H1 (cell line): ENCODE measurements around the gene EPHA4. TPM values are rescaled to one million over a fixed set of nuclear protein-coding genes. Genes with fewer than 3 reads are reported as not detected.

Source experiments
- CTCF ChIA-PET: fragments of 300-600 bp; sonication (Branson Sonifier 250); formaldehyde crosslinking; loops from one replicate; lab custom pipeline; 2021; ENCODE audit not compliant: partially characterized antibody; lab: Charles Lee
- POLR2A ChIA-PET: fragments of 300-600 bp; sonication (Branson Sonifier 250); formaldehyde crosslinking; loops from one replicate; lab custom pipeline; 2021; ENCODE audit warnings: inconsistent platforms; ENCODE audit not compliant: partially characterized antibody; lab: Charles Lee
- DNase-seq, 2 experiments: peaks; one replicate each; pipeline versions ENCODE4 v3.0.0 to v3.0.0-alpha.2; 2010 to 2022; ENCODE audit warnings: low spot score in 2 of 2, low read depth in 1 of 2, mixed read lengths in 1 of 2
- FAIRE-seq: peaks from 2 replicates; lab custom pipeline; 2011; peaks lifted over from hg19 to GRCh38; lab: Jason Lieb, UNC
- H2AFZ ChIP-seq: 2 replicates; pipeline ENCODE4 v1.8.1; 2012; ENCODE audit warnings: low read length, inconsistent platforms
- H2AK5ac ChIP-seq: 2 replicates; pipeline ENCODE4 v1.6.1; 2013; ENCODE audit warnings: low read depth, low read length
- H2BK120ac ChIP-seq: replicated peaks from 2 replicates; pipeline ENCODE3; 2013; ENCODE audit warnings: low read depth, low read length, inconsistent platforms
- H2BK12ac ChIP-seq: 2 replicates; pipeline ENCODE4 v1.6.1; 2013; ENCODE audit warnings: low read depth, low read length
- H2BK15ac ChIP-seq: 2 replicates; pipeline ENCODE4 v1.6.1; 2013; ENCODE audit warnings: low read length
- H2BK20ac ChIP-seq: 2 replicates; pipeline ENCODE4 v1.6.1; 2013; ENCODE audit warnings: low read length
- H2BK5ac ChIP-seq: 2 replicates; pipeline ENCODE4 v1.6.1; 2013; ENCODE audit warnings: low read depth, low read length
- H3K14ac ChIP-seq: 2 replicates; pipeline ENCODE4 v1.6.1; 2013; ENCODE audit warnings: inconsistent platforms; ENCODE audit not compliant: insufficient read length
- H3K18ac ChIP-seq: 2 replicates; pipeline ENCODE4 v1.6.1; 2013; ENCODE audit warnings: low read length; ENCODE audit errors: extremely low read depth
- H3K23ac ChIP-seq: 2 replicates; pipeline ENCODE4 v1.6.1; 2013; ENCODE audit warnings: inconsistent platforms; ENCODE audit not compliant: insufficient read length
- H3K23me2 ChIP-seq: 2 replicates; pipeline ENCODE4 v1.6.1; 2013; ENCODE audit warnings: low read depth, low read length
- H3K27ac ChIP-seq: 2 replicates; pipeline ENCODE4 v1.6.1; 2011; ENCODE audit warnings: low read depth, low read length, inconsistent platforms
- H3K27me3 ChIP-seq, 4 experiments: replicated peaks in 1 of 4; 1 replicate in 1 of 4; 2 replicates in 3 of 4; pipeline versions ENCODE4 v1.6.1 to v1.8.1; 2011 to 2013; ENCODE audit warnings: low read length in 3 of 4, mild to moderate bottlenecking in 3 of 4, inconsistent platforms in 2 of 4, mixed read lengths in 2 of 4, moderate library complexity in 1 of 4; ENCODE audit not compliant: control insufficient read depth in 3 of 4, insufficient read depth in 3 of 4; ENCODE audit errors: extremely low read depth in 1 of 4
- H3K36me3 ChIP-seq, 4 experiments: 2 replicates each; pipeline versions ENCODE4 v1.6.1 to v1.8.1; 2011 to 2013; ENCODE audit warnings: mild to moderate bottlenecking in 4 of 4, low read length in 3 of 4, moderate library complexity in 2 of 4, control low read depth in 1 of 4, inconsistent platforms in 1 of 4; ENCODE audit not compliant: insufficient read depth in 4 of 4, control insufficient read depth in 2 of 4
- H3K4ac ChIP-seq: replicated peaks from 2 replicates; pipeline ENCODE3; 2013; ENCODE audit warnings: low read length, low read depth, mixed read lengths, inconsistent platforms; ENCODE audit not compliant: insufficient read length
- H3K4me1 ChIP-seq, 4 experiments: replicated peaks in 1 of 4; 1 replicate in 1 of 4; 2 replicates in 3 of 4; pipeline versions ENCODE4 v1.6.1 to v1.8.1; 2011 to 2013; ENCODE audit warnings: low read length in 3 of 4, inconsistent platforms in 2 of 4, mixed read lengths in 1 of 4; ENCODE audit not compliant: insufficient read depth in 4 of 4, control insufficient read depth in 3 of 4
- H3K4me2 ChIP-seq, 2 experiments: 2 replicates each; pipeline versions ENCODE4 v1.6.1 to v1.8.1; 2011 to 2013; ENCODE audit warnings: low read depth in 2 of 2, low read length in 2 of 2, control low read depth in 1 of 2, inconsistent platforms in 1 of 2, mild to moderate bottlenecking in 1 of 2; ENCODE audit not compliant: insufficient read depth in 1 of 2
- H3K4me3 ChIP-seq, 4 experiments: fragments of 200-600, 300-600 bp in 1 of 4; sonication (generic), shearing (Covaris generic), sonication (Bioruptor Twin) in 1 of 4; 2 replicates each; pipeline versions ENCODE4 v1.5.1 to v1.8.1; 2011 to 2016; ENCODE audit warnings: low read length in 4 of 4, low read depth in 3 of 4, control low read depth in 2 of 4, inconsistent platforms in 2 of 4, mild to moderate bottlenecking in 2 of 4, mixed read lengths in 1 of 4, moderate library complexity in 1 of 4; ENCODE audit not compliant: insufficient read depth in 2 of 4; ENCODE audit errors: extremely low read depth in 1 of 4
- H3K56ac ChIP-seq: replicated peaks from 2 replicates; pipeline ENCODE3; 2013; ENCODE audit warnings: low read depth, mild to moderate bottlenecking, mixed read lengths, low read length, inconsistent platforms; ENCODE audit not compliant: insufficient read length
- H3K79me1 ChIP-seq: 2 replicates; pipeline ENCODE4 v1.6.1; 2013; ENCODE audit warnings: low read depth, low read length, control low read depth
- H3K79me2 ChIP-seq, 2 experiments: 2 replicates each; pipeline versions ENCODE4 v1.6.1 to v1.8.1; 2012 to 2013; ENCODE audit warnings: low read length in 2 of 2, mild to moderate bottlenecking in 2 of 2, inconsistent platforms in 1 of 2; ENCODE audit not compliant: insufficient read depth in 2 of 2, control insufficient read depth in 1 of 2
- H3K9ac ChIP-seq, 4 experiments: replicated peaks in 1 of 4; 1 replicate in 1 of 4; 2 replicates in 3 of 4; pipeline versions ENCODE4 v1.6.1 to v1.8.1; 2011 to 2013; ENCODE audit warnings: low read depth in 3 of 4, low read length in 3 of 4, control low read depth in 2 of 4, mild to moderate bottlenecking in 2 of 4, moderate library complexity in 2 of 4, inconsistent platforms in 1 of 4; ENCODE audit errors: extremely low read depth in 1 of 4
- H3K9me3 ChIP-seq, 2 experiments: 2 replicates each; pipeline versions ENCODE4 v1.6.1 to v1.8.1; 2012 to 2013; ENCODE audit warnings: mild to moderate bottlenecking in 2 of 2, moderate library complexity in 2 of 2, control low read depth in 1 of 2, inconsistent platforms in 1 of 2, low read depth in 1 of 2, low read length in 1 of 2, mixed read lengths in 1 of 2; ENCODE audit not compliant: insufficient read depth in 2 of 2
- H4K20me1 ChIP-seq, 2 experiments: replicated peaks in 1 of 2; 2 replicates each; pipeline versions ENCODE3 to v1.8.1; 2011 to 2013; ENCODE audit warnings: inconsistent platforms in 2 of 2, low read length in 2 of 2, mild to moderate bottlenecking in 1 of 2; ENCODE audit not compliant: insufficient read depth in 2 of 2, control insufficient read depth in 1 of 2
- H4K5ac ChIP-seq: 2 replicates; pipeline ENCODE4 v1.6.1; 2013; ENCODE audit warnings: low read length, low read depth, mixed read lengths, inconsistent platforms; ENCODE audit not compliant: insufficient read length
- H4K8ac ChIP-seq: 2 replicates; pipeline ENCODE4 v1.8.0; 2013; ENCODE audit warnings: mild to moderate bottlenecking, moderate library complexity, low read length, inconsistent platforms; ENCODE audit not compliant: insufficient read depth; ENCODE audit errors: extremely low read depth
- H4K91ac ChIP-seq: replicated peaks from 2 replicates; pipeline ENCODE3; 2013; ENCODE audit warnings: low read length, mixed read lengths, inconsistent platforms; ENCODE audit not compliant: insufficient read length
- CEBPB ChIP-seq: IDR thresholded peaks from 2 replicates; pipeline ENCODE4 v1.6.1; 2012; ENCODE audit warnings: low read depth, low read length
- CHD1 ChIP-seq: IDR thresholded peaks from 2 replicates; pipeline ENCODE4 v1.6.1; 2012; ENCODE audit warnings: low read depth, low read length, improper control_type of control experiment
- CTBP2 ChIP-seq: IDR thresholded peaks from 2 replicates; pipeline ENCODE4 v1.7.0; 2011; ENCODE audit warnings: borderline replicate concordance, mild to moderate bottlenecking, moderate library complexity, mixed read lengths, low read length; ENCODE audit not compliant: insufficient read depth, insufficient read length
- EP300 ChIP-seq, 2 experiments: IDR thresholded peaks; 1 replicate in 1 of 2; 2 replicates in 1 of 2; pipeline ENCODE4 v1.6.1; 2011 to 2012; ENCODE audit warnings: low read depth in 2 of 2, low read length in 2 of 2, mild to moderate bottlenecking in 2 of 2, borderline replicate concordance in 1 of 2, inconsistent platforms in 1 of 2, moderate library complexity in 1 of 2
- KDM1A ChIP-seq: fragments of 200-600, 300-600 bp; sonication (generic); IDR thresholded peaks from 2 replicates; pipeline ENCODE4 v1.7.1; 2016; ENCODE audit warnings: mild to moderate bottlenecking, low read length, borderline replicate concordance
- POU5F1 ChIP-seq: IDR thresholded peaks from 2 replicates; pipeline ENCODE4 v1.6.1; 2011; ENCODE audit warnings: low read depth, mild to moderate bottlenecking, low read length, moderate library complexity
- RNF2 ChIP-seq: fragments of 200-900, 300-1000 bp; sonication (generic); IDR thresholded peaks from 2 replicates; pipeline ENCODE4 v1.7.1; 2016; ENCODE audit warnings: borderline replicate concordance, low read depth, mild to moderate bottlenecking, antibody characterized with exemption, low read length; ENCODE audit not compliant: poor library complexity, severe bottlenecking; ENCODE audit errors: missing control alignments
- RXRA ChIP-seq: IDR thresholded peaks from 2 replicates; pipeline ENCODE4 v1.6.1; 2011; ENCODE audit warnings: low read depth, mild to moderate bottlenecking, low read length, moderate library complexity; ENCODE audit not compliant: insufficient read depth
- SP1 ChIP-seq: IDR thresholded peaks from 2 replicates; pipeline ENCODE4 v1.6.1; 2011; ENCODE audit warnings: low read depth, low read length
- SP4 ChIP-seq: IDR thresholded peaks from 2 replicates; pipeline ENCODE4 v1.6.1; 2012; ENCODE audit warnings: low read length, inconsistent platforms
- TEAD4 ChIP-seq: IDR thresholded peaks from 2 replicates; pipeline ENCODE4 v1.6.1; 2012; ENCODE audit warnings: low read depth, low read length, inconsistent platforms, mixed read lengths
- USF2 ChIP-seq: IDR thresholded peaks from 2 replicates; pipeline ENCODE4 v1.6.1; 2011; ENCODE audit warnings: low read length, improper control_type of control experiment
- WGBS, 2 experiments: shearing (Covaris generic) in 1 of 2; methylation state at CpG; one replicate each; pipeline versions ENCODE4 v1.1.6 to v1.1.7; 2013 to 2015; ENCODE audit warnings: low lambda C conversion rate in 2 of 2, mixed read lengths in 2 of 2, inconsistent platforms in 1 of 2, low coverage in 1 of 2, missing lambda C conversion rate in 1 of 2; ENCODE audit not compliant: insufficient replicate concordance in 2 of 2, insufficient coverage in 1 of 2, insufficient read length in 1 of 2; ENCODE audit errors: extremely low coverage in 1 of 2, missing lambda C conversion rate in 1 of 2; 5-methylcytosine and 5-hydroxymethylcytosine counted together
- polyA plus RNA-seq, 7 experiments: library from polyadenylated mRNA; depleted of rRNA in 3 of 7; stranded (reverse) in 5 of 7; unstranded in 2 of 7; fragments of >200 nt in 5 of 7; fragments of 200-250 nt in 2 of 7; gene quantifications; 1 replicate in 5 of 7; 2 replicates in 1 of 7; 4 replicates in 1 of 7; pipeline versions ENCODE4 v1.2.1 to v1.2.3, GENCODE V29; 2011 to 2013; ENCODE audit warnings: missing spikeins in 2 of 7, mixed read lengths in 2 of 7
- total RNA-seq: library from RNA; stranded (reverse); fragmentation: NEBNext Ultra II Directional; extraction: Animal tissue kit (Norgen Biotek cat#: 25700); gene quantifications from 2 replicates; pipeline ENCODE4 v1.2.1, GENCODE V29; 2021

Gene EPHA4
- total and polyA plus RNA-seq, 2 of the 8 experiments (the other 6 are each of a cell fraction or from before 2014, with no cell fraction given): 4.3 to 5.7 TPM

- ChIA-PET POLR2A (no interaction called here), CTCF (no interaction called here)
- no peak overlapping the region for H3K4me2 ChIP-seq
- no peak overlapping the region for H3K4ac ChIP-seq
- FAIRE-seq (no peak), DNase-seq (no peak)
- H2AFZ ChIP-seq: no peak overlapping the region
- no peak overlapping the region for H2AK5ac ChIP-seq
- H3K79me1 ChIP-seq: no peaks in the 10 kb centered on the region
- H3K9ac ChIP-seq: no peak overlapping the region
- peaks cover 0 to 12% (median 3%) of the 10 kb centered on the region in 4 experiments; a peak in 5 of 8 replicates for H3K36me3 ChIP-seq
- no peaks in the 10 kb centered on the region for H4K20me1 ChIP-seq
- no peak overlapping the region for H4K8ac ChIP-seq
- no peak overlapping the region for H2BK120ac ChIP-seq
- H3K18ac ChIP-seq: no peak overlapping the region
- peaks cover 0 to 12% (median under 1%) of the 10 kb centered on the region in 4 experiments; a peak in 2 of 7 replicates for H3K4me1 ChIP-seq
- no peak overlapping the region for H2BK12ac ChIP-seq
- no peak overlapping the region for H2BK5ac ChIP-seq
- H3K56ac ChIP-seq: no peak overlapping the region
- H3K23me2 ChIP-seq: no peaks in the 10 kb centered on the region
- 81% methylated on average over 3 of the region's 3 CpGs; no CpG with 5 or more reads in 1 of the 2 experiments for WGBS, 2 experiments
- H3K9me3 ChIP-seq: no peaks in the 10 kb centered on the region
- no peak overlapping the region for H3K4me3 ChIP-seq
- no peak for TF ChIP-seq RNF2
- no peak for TF ChIP-seq SP4
- TF ChIP-seq TEAD4: no peak
- TF ChIP-seq EP300 (IDR thresholded peaks at IDR 0.05; ENCODE audit: borderline replicate concordance in 1 of 2, low read depth in 2 of 2, low read length in 2 of 2): no peak
- TF ChIP-seq KDM1A: no peak
- no peak for TF ChIP-seq CHD1
- no peak for TF ChIP-seq CEBPB
- no peak for TF ChIP-seq POU5F1
- TF ChIP-seq USF2: no peak
- no peak for TF ChIP-seq SP1
- no peak for TF ChIP-seq RXRA
- TF ChIP-seq CTBP2: no peak
- no peak overlapping the region for H2BK20ac ChIP-seq
- H3K79me2 ChIP-seq: no peaks in the 10 kb centered on the region
- no peak overlapping the region for H3K23ac ChIP-seq
- H3K14ac ChIP-seq: no peak overlapping the region
- H3K27me3 ChIP-seq: no peaks in the 10 kb centered on the region
- no peak overlapping the region for H4K5ac ChIP-seq
- no peak overlapping the region for H3K27ac ChIP-seq
- no peak overlapping the region for H4K91ac ChIP-seq
- no peak overlapping the region for H2BK15ac ChIP-seq
Observed at GRCh38 chr2:221431477-221431876, 140.6 kb downstream of the EPHA4 start.
